HCT116 (cell line): Measurements from ENCODE around the gene DOK1.

Experiments
- CTCF ChIP-seq, 3 experiments: fragments of 200-600 bp in 1 of 3; sonication (generic) in 1 of 3; IDR thresholded peaks in 2 of 3; conservative IDR thresholded peaks in 1 of 3; 2 replicates each; pipeline ENCODE4 v1.5.1; 2012 to 2017; ENCODE audit warnings: low read depth in 2 of 3, low read length in 2 of 3, antibody characterized with exemption in 1 of 3, borderline replicate concordance in 1 of 3, control low read depth in 1 of 3, mild to moderate bottlenecking in 1 of 3, mixed read lengths in 1 of 3, mixed run types in 1 of 3, moderate library complexity in 1 of 3; ENCODE audit not compliant: insufficient read depth in 1 of 3
- EZH2 ChIP-seq: fragments of 200-600 bp; sonication (generic); IDR thresholded peaks from 2 replicates; pipeline ENCODE4 v1.6.1; 2017; ENCODE audit warnings: antibody characterized with exemption, mixed run types
- EZH2phosphoT487 ChIP-seq: fragments of 200-600 bp; IDR thresholded peaks from 2 replicates; pipeline ENCODE4 v1.6.1; 2018; ENCODE audit warnings: antibody characterized with exemption, borderline replicate concordance
- JUND ChIP-seq: IDR thresholded peaks from 2 replicates; pipeline ENCODE4 v1.6.1; 2012
- MAX ChIP-seq: IDR thresholded peaks from 2 replicates; pipeline ENCODE4 v1.6.1; 2012
- POLR2A ChIP-seq: IDR thresholded peaks from 2 replicates; pipeline ENCODE4 v1.7.0; 2011; ENCODE audit warnings: borderline replicate concordance; ENCODE audit not compliant: insufficient read depth, insufficient read length; ENCODE audit errors: extremely low read depth
- POLR2AphosphoS5 ChIP-seq: IDR thresholded peaks from 2 replicates; pipeline ENCODE4 v1.6.1; 2011; ENCODE audit warnings: mild to moderate bottlenecking, low read depth, low read length, moderate library complexity
- RAD21 ChIP-seq: IDR thresholded peaks from 2 replicates; pipeline ENCODE4 v1.6.1; 2012; ENCODE audit warnings: low read depth, mild to moderate bottlenecking
- SIN3A ChIP-seq: IDR thresholded peaks from 2 replicates; pipeline ENCODE4 v1.6.1; 2012; ENCODE audit warnings: low read depth
- SP1 ChIP-seq: IDR thresholded peaks from 2 replicates; pipeline ENCODE4 v1.6.1; 2012; ENCODE audit warnings: low read depth
- SRF ChIP-seq: IDR thresholded peaks from 2 replicates; pipeline ENCODE4 v1.6.1; 2012; ENCODE audit warnings: low read depth
- ZBTB33 ChIP-seq: IDR thresholded peaks from 2 replicates; pipeline ENCODE4 v1.6.1; 2011; ENCODE audit warnings: mild to moderate bottlenecking, low read length, moderate library complexity; ENCODE audit not compliant: insufficient replicate concordance; ENCODE audit errors: extremely low read depth
- ZFX ChIP-seq: fragments of 450-650 bp; IDR thresholded peaks from 2 replicates; pipeline ENCODE4 v1.6.1; 2017

- no peak for TF ChIP-seq POLR2A
- no peak for TF ChIP-seq CTCF (IDR thresholded peaks at IDR 0.05 in 2 of 3, conservative IDR thresholded peaks at IDR 0.05 in 1 of 3; ENCODE audit: borderline replicate concordance in 1 of 3, insufficient read depth in 1 of 3, low read depth in 2 of 3, low read length in 2 of 3)
- TF ChIP-seq EZH2 = no peak
- no peak for TF ChIP-seq POLR2AphosphoS5
- no peak for TF ChIP-seq SRF
- no peak for TF ChIP-seq SP1
- TF ChIP-seq EZH2phosphoT487 = no peak
- TF ChIP-seq ZFX = no peak
- no peak for TF ChIP-seq ZBTB33
- TF ChIP-seq JUND = no peak
- no peak for TF ChIP-seq MAX
- no peak for TF ChIP-seq SIN3A
- TF ChIP-seq RAD21 = no peak
Measured at GRCh38 chr2:74536166-74536950, 18.2 kb upstream of the DOK1 start.
